GM18499 (cell line): ENCODE data around the gene CALU.

Experiments
- ATAC-seq: cut with Tn5 transposase; IDR thresholded peaks from one replicate; pipeline ENCODE4 v1.9.1; 2021; ENCODE audit warnings: moderate number of reproducible peaks; ENCODE audit not compliant: insufficient read depth, unreplicated experiment

CALU gene

DNA sequence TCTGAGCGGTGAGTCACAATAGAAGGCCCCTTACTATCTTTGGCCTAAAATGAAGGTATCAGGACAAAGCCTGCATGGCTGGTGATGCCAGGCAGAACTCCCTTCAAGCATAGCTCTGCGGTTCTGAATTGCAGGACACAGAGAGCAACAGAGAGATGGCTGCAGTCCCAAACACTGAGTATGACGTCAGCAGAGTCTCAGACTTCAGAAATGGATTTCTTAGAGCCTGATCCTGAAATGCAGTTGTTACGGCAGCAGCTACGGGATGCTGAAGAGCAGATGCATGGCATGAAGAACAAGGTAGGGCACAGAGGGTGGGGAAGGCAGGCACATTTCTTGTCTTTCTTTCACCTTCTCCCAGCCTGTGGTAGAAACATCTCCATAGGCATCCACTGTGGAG is 66.1 kb downstream of the CALU start:
- no peak for ATAC-seq

GRCh38 chr7:128807191-128807590 is 68.0 kb downstream of the CALU start:
- ATAC-seq = no peak

DNA sequence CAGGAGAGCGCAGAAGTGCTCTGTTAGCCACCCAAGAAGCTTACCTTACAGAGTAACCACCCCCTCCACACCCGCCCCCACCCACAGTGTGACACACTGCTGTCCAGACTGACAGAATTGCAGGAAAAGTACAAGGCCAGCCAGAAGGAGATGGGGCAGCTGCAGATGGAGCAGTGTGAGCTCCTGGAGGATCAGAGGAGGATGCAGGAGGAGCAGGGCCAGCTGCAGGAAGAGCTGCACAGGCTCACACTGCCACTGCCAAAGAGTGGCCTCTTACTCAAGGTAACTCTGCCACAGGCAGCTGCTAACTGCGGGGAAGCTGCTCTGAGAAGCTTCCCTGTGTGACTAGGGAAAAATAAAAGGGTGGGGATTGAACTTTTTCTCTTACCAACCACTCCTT is 70.2 kb downstream of the CALU start:
- ATAC-seq = no peak

- no peak for ATAC-seq
Observed at GRCh38 chr7:128810473-128810872, 71.3 kb downstream of the CALU start.

GRCh38 chr7:128810997-128811396 is 71.8 kb downstream of the CALU start:
- ATAC-seq = no peak

- ATAC-seq = no peak
Observed at GRCh38 chr7:128811631-128812430, 72.7 kb downstream of the CALU start.

DNA sequence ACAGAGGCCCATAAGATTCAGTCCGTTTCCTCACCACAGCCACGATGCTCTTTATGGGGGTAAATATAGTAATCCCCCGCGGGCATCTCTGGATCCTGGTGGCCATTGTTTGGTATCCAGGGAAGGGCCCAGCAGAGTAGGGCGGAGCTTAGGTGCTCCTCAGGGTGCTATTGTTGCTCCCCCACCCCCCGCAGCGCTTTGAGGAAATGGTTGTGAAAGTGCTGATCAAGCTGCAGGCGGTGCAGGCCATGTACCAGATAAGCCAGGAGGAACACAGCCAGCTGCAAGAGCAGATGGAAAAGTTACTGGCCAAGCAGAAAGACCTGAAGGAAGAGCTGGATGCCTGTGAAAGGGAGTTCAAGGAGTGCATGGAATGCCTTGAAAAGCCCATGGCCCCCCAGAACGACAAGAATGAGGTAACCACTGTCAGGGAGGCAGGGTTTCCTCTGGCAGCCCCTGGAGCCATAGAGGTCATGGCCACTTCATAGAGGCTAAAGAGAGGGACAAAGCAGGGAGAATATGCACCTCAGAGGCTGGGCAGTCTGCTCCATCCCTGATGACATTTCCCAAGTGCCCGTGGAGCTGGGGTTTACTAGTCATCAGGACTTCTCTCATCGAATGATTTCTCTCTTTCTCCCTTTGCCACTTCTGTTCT is 73.5 kb downstream of the CALU start:
- ATAC-seq = no peak

DNA sequence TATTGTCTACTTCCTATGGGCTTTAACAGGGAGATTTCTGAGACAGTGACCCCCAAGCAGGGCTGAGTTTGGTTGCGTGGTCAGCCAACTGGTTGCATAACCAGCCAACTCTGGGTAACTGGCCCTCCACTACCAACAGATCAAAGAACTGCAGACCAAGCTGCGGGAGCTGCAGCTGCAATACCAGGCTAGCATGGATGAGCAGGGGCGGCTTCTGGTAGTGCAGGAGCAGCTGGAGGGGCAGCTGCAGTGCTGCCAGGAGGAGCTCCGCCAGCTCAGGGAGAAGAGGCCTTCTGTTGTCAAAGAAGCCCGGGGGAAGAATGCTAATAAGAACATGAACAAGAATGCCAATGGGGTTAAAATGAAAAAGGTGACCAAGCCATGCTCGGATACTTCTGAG is 75.3 kb downstream of the CALU start:
- no peak for ATAC-seq

- no peak for ATAC-seq
Observed at GRCh38 chr7:128815289-128815942, 76.3 kb downstream of the CALU start.

DNA sequence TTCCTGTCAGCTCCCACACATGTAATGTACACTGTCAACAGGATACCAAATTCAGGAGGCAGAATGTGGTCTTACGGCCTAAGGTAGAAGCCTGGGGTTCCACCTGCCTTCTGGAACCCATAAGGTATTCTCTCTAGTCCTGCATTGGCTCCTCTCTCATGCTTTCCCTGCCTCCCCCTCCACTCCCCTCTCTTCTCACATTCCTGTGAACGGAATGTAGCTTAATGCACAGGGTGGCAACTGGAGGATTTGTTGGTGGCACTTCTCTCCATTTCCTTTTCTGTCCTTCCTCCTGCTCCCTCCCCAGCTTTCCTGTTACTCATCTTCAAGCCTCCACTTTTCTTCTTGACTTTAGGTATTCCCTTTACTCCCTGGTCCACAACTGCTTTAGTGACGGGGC is 79.5 kb downstream of the CALU start:
- ATAC-seq = no peak
